HepG2 (cell line): ENCODE results near the gene RAB9A. TPM values are rescaled to one million over a fixed set of nuclear protein-coding genes. Genes with fewer than 3 reads are reported as not detected.

ENCODE experiments used
- ATAC-seq: fragments of 200-7000 bp; cut with Tn5 transposase; 3 replicates; pipeline ENCODE4 v1.9.1; 2020; ENCODE audit warnings: mild to moderate bottlenecking, moderate library complexity
- BruUV-seq: library from RNA; stranded (reverse); fragments of 400-500 nt; replicated peaks from 2 replicates; lab custom pipeline; 2021; lab: Mats Ljungman, UMichigan
- CTCF ChIA-PET: fragments of 300-600 bp; formaldehyde crosslinking; extraction: SDS; loops from one replicate; lab custom pipeline; 2021; ENCODE audit warnings: low total read pairs, inconsistent platforms, low intra/inter-chr PET ratio; lab: Yijun Ruan, JAX
- POLR2A ChIA-PET: fragments of 350-600 bp; sonication (Branson Sonifier 250); formaldehyde crosslinking; loops from one replicate; lab custom pipeline; 2020; ENCODE audit warnings: antibody characterized with exemption, inconsistent platforms; lab: Yijun Ruan, JAX
- DNase-seq: peaks from one replicate; pipeline ENCODE4 v3.0.0-alpha.2; 2015; ENCODE audit warnings: low spot score
- FAIRE-seq: peaks from 3 replicates; lab custom pipeline; 2011; peaks lifted over from hg19 to GRCh38; lab: Jason Lieb, UNC
- H2AFZ ChIP-seq: one replicate; pipeline ENCODE4 v1.6.1; 2011; ENCODE audit warnings: low read length, inconsistent platforms
- H3K27ac ChIP-seq: fragments of 300-600 bp; 3 replicates; pipeline ENCODE4 v1.8.0; 2011; ENCODE audit warnings: mixed run types, mild to moderate bottlenecking, mixed read lengths, low read length, inconsistent platforms; ENCODE audit not compliant: insufficient read depth; ENCODE audit errors: extremely low read length
- H3K27me3 ChIP-seq, 2 experiments: fragments of 200-600 bp in 1 of 2; 2 replicates in 1 of 2; 3 replicates in 1 of 2; pipeline versions ENCODE4 v1.6.0 to v1.8.0; 2011; ENCODE audit warnings: low read length in 2 of 2, mild to moderate bottlenecking in 2 of 2, moderate library complexity in 2 of 2, inconsistent platforms in 1 of 2; ENCODE audit not compliant: insufficient read depth in 2 of 2, control insufficient read depth in 1 of 2
- H3K36me3 ChIP-seq, 2 experiments: fragments of 200-600 bp in 1 of 2; replicated peaks in 1 of 2; 2 replicates in 1 of 2; 3 replicates in 1 of 2; pipeline versions ENCODE4 v1.5.1 to v1.8.0; 2011; ENCODE audit warnings: low read length in 2 of 2, inconsistent platforms in 1 of 2; ENCODE audit not compliant: insufficient read depth in 2 of 2, control insufficient read depth in 1 of 2
- H3K4me1 ChIP-seq: 2 replicates; pipeline ENCODE4 v1.5.1; 2012; ENCODE audit warnings: low read length, inconsistent platforms; ENCODE audit not compliant: insufficient read depth
- H3K4me2 ChIP-seq: 2 replicates; pipeline ENCODE4 v1.6.0; 2011; ENCODE audit warnings: low read depth, low read length, inconsistent platforms
- H3K4me3 ChIP-seq, 3 experiments: fragments of 200-600 bp in 1 of 3; sonication (generic), shearing (Covaris generic) in 1 of 3; replicated peaks in 1 of 3; 2 replicates each; pipeline ENCODE4 v1.5.1; 2011 to 2016; ENCODE audit warnings: low read length in 3 of 3, inconsistent platforms in 2 of 3, low read depth in 2 of 3, mild to moderate bottlenecking in 2 of 3, control low read depth in 1 of 3, mixed read lengths in 1 of 3; ENCODE audit not compliant: insufficient read depth in 1 of 3
- H3K79me2 ChIP-seq: one replicate; pipeline ENCODE4 v1.6.1; 2011; ENCODE audit warnings: low read length, inconsistent platforms; ENCODE audit not compliant: insufficient read depth
- H3K9ac ChIP-seq: 2 replicates; pipeline ENCODE4 v1.6.0; 2011; ENCODE audit warnings: mild to moderate bottlenecking, low read depth, low read length, inconsistent platforms; ENCODE audit not compliant: insufficient read depth
- H3K9me3 ChIP-seq: 2 replicates; pipeline ENCODE4 v1.5.1; 2012; ENCODE audit warnings: mild to moderate bottlenecking, low read length
- H4K20me1 ChIP-seq: 2 replicates; pipeline ENCODE4 v1.6.0; 2011; ENCODE audit warnings: inconsistent platforms, mild to moderate bottlenecking, low read length, moderate library complexity; ENCODE audit not compliant: insufficient read depth
- AKNA ChIP-seq: sonication (generic); formaldehyde crosslinking; IDR thresholded peaks from 2 replicates; pipeline ENCODE4 v1.4.0; 2020; ENCODE audit warnings: missing genetic modification reagents, borderline replicate concordance
- ELF3 ChIP-seq: IDR thresholded peaks from 2 replicates; pipeline ENCODE4 v1.6.1; 2016; ENCODE audit warnings: missing genetic modification reagents, missing compliant biosample characterization
- GATAD1 ChIP-seq: IDR thresholded peaks from 2 replicates; pipeline ENCODE4 v1.6.1; 2016; ENCODE audit warnings: missing genetic modification reagents, missing compliant biosample characterization
- IRX3 ChIP-seq: sonication (generic); formaldehyde crosslinking; IDR thresholded peaks from 2 replicates; pipeline ENCODE4 v1.8.1; 2023; ENCODE audit warnings: mild to moderate bottlenecking, low read depth, missing genetic modification reagents, borderline replicate concordance
- JDP2 ChIP-seq: sonication (generic); formaldehyde crosslinking; IDR thresholded peaks from 2 replicates; pipeline ENCODE4 v1.8.1; 2022; ENCODE audit warnings: missing genetic modification reagents, borderline replicate concordance
- PATZ1 ChIP-seq: sonication (generic); formaldehyde crosslinking; IDR thresholded peaks from 2 replicates; pipeline ENCODE4 v1.4.0; 2020; ENCODE audit warnings: missing genetic modification reagents
- ZBTB4 ChIP-seq: sonication (generic); formaldehyde crosslinking; IDR thresholded peaks from 2 replicates; pipeline ENCODE4 v1.4.0; 2020; ENCODE audit warnings: missing genetic modification reagents, mild to moderate bottlenecking, borderline replicate concordance
- ZFP36 ChIP-seq: fragments of 150-350 bp; IDR thresholded peaks from 2 replicates; pipeline ENCODE4 v1.6.1; 2018; ENCODE audit warnings: borderline replicate concordance, low read length, low read depth; ENCODE audit not compliant: partially characterized antibody
- ZNF432 ChIP-seq: sonication (generic); formaldehyde crosslinking; IDR thresholded peaks from 2 replicates; pipeline ENCODE4 v1.5.0; 2020; ENCODE audit warnings: missing genetic modification reagents, mild to moderate bottlenecking, borderline replicate concordance
- ZNF563 ChIP-seq: sonication (generic); formaldehyde crosslinking; IDR thresholded peaks from 2 replicates; pipeline ENCODE4 v1.8.0; 2022; ENCODE audit warnings: mild to moderate bottlenecking, moderate library complexity, missing genetic modification reagents
- ZNF605 ChIP-seq: sonication (generic); formaldehyde crosslinking; IDR thresholded peaks from 2 replicates; pipeline ENCODE4 v1.8.0; 2022; ENCODE audit warnings: mild to moderate bottlenecking, missing genetic modification reagents
- ZNF674 ChIP-seq: sonication (generic); formaldehyde crosslinking; IDR thresholded peaks from 2 replicates; pipeline ENCODE4 v1.5.0; 2020; ENCODE audit warnings: low read depth, mild to moderate bottlenecking, missing genetic modification reagents
- ZNF703 ChIP-seq: sonication (generic); formaldehyde crosslinking; IDR thresholded peaks from 2 replicates; pipeline ENCODE4 v1.5.1; 2020; ENCODE audit warnings: missing genetic modification reagents, mild to moderate bottlenecking, moderate library complexity, borderline replicate concordance
- whole genome bisulfite sequencing: methylation state at CpG from one replicate; pipeline ENCODE4 v1.1.6; 2017; ENCODE audit warnings: low lambda C conversion rate; 5-methylcytosine and 5-hydroxymethylcytosine counted together
- in situ Hi-C: cut with HindIII; loops from 2 replicates; pipeline ENCODE4 v1.10.0; 2017; ENCODE audit warnings: low pct_unique_long_range_greater_than_20kb; ENCODE audit not compliant: extremely low pct_ligation_motif_present
- intact Hi-C: fragments of 100-400 bp; cut with micrococcal nuclease; formaldehyde crosslinking; loops from one replicate; pipeline ENCODE4 v1.10.0; 2022; ENCODE audit not compliant: unreplicated experiment
- polyA plus RNA-seq, 8 experiments: library from polyadenylated mRNA; depleted of rRNA in 3 of 8; stranded (reverse) in 7 of 8; unstranded in 1 of 8; fragments of >200 nt; fragmentation: Illumina TruSeq in 4 of 8; extraction: Trizol in 4 of 8; gene quantifications; 2 replicates each; pipeline versions ENCODE4 v1.2.1 to v1.2.3, GENCODE V29; 2011 to 2016; ENCODE audit warnings: low read depth in 4 of 8, missing spikeins in 1 of 8, mixed read lengths in 1 of 8; ENCODE audit not compliant: insufficient read depth in 1 of 8
- total RNA-seq, 5 experiments: library from RNA; depleted of rRNA; stranded (reverse); fragments of >200 nt; fragmentation: Illumina TruSeq; extraction: Trizol; gene quantifications; 2 replicates each; pipeline ENCODE4 v1.2.3, GENCODE V29; 2016; ENCODE audit warnings: low read depth in 1 of 5

Gene RAB9A
- total and polyA plus RNA-seq, 2 of the 13 experiments (the other 11 are each of a cell fraction or from before 2014, with no cell fraction given), result 10.5 to 23.1 TPM

GRCh38 chrX:13645464-13646153, 43.3 kb upstream of the RAB9A start:
- CTCF ChIA-PET, result interaction anchor here (1.4 kb wide), 1 partner anchor 139 kb away, joined by 7 read pairs; no protein-coding TSS in a partner anchor
- in situ Hi-C loops, result loop anchor here (10.0 kb wide), 1 partner anchor 131 kb away; no protein-coding TSS in a partner anchor
- Histone ChIP-seq H3K9ac (no peak overlapping the region), H2AFZ (no peak overlapping the region), H3K4me2 (no peak overlapping the region), H3K36me3 (no peaks in the 10 kb centered on the region), H3K27me3 (no peaks in the 10 kb centered on the region), H3K9me3 (no peaks in the 10 kb centered on the region), H3K27ac (no peak overlapping the region), H4K20me1 (no peaks in the 10 kb centered on the region), H3K79me2 (no peaks in the 10 kb centered on the region), H3K4me3 (no peak overlapping the region), H3K4me1 (no peaks in the 10 kb centered on the region)
- no peak for FAIRE-seq
- BruUV-seq, result no TSS peak
- 37% methylated on average over 6 of the region's 9 CpGs for WGBS
- ATAC-seq, result no peak
- POLR2A ChIA-PET, result no interaction called here
- DNase-seq, result no peak
- intact Hi-C loops, result loop anchor here (1.0 kb wide), 1 partner anchor 139 kb away; no protein-coding TSS in a partner anchor
- TF ChIP-seq AKNA (CRISPR knock-in tag) (no peak), ELF3 (CRISPR knock-in tag) (no peak), ZNF674 (CRISPR knock-in tag) (no peak), GATAD1 (CRISPR knock-in tag) (no peak), JDP2 (CRISPR knock-in tag) (no peak), PATZ1 (CRISPR knock-in tag) (no peak), IRX3 (CRISPR knock-in tag) (no peak), ZBTB4 (CRISPR knock-in tag) (no peak), ZNF563 (no peak), ZFP36 (no peak), ZNF703 (CRISPR knock-in tag) (no peak), ZNF432 (CRISPR knock-in tag) (no peak), ZNF605 (CRISPR knock-in tag) (no peak)
